WTC11 (cell line): ENCODE results near the gene CAP1. TPM values are rescaled to one million over a fixed set of nuclear protein-coding genes. Genes with fewer than 3 reads are reported as not detected.
A peak's percentile ranks its signal among the peaks of the same experiment; 100 is the strongest.

Source experiments
- ATAC-seq: fragments of 200-7000 bp; cut with Tn5 transposase; 2 replicates; pipeline ENCODE4 v1.10.0; 2021; ENCODE audit warnings: mild to moderate bottlenecking, moderate library complexity
- CTCF ChIA-PET: fragments of 300-600 bp; sonication (Branson Sonifier 250); formaldehyde crosslinking; loops from one replicate; lab custom pipeline; 2021; ENCODE audit warnings: antibody characterized with exemption; lab: Charles Lee
- POLR2A ChIA-PET: fragments of 350-600 bp; sonication (Branson Sonifier 250); formaldehyde crosslinking; loops from one replicate; lab custom pipeline; 2021; ENCODE audit warnings: antibody characterized with exemption; lab: Charles Lee
- DNase-seq: peaks from one replicate; pipeline ENCODE4 v3.0.0; 2021; ENCODE audit warnings: low spot score
- H3K27ac Mint-ChIP-seq: 2 replicates; pipeline ENCODE4 v1.8.0; 2021; ENCODE audit warnings: mixed read lengths
- H3K27me3 Mint-ChIP-seq: 2 replicates; pipeline ENCODE4 v1.8.0; 2021; ENCODE audit warnings: low read depth, mild to moderate bottlenecking, moderate library complexity, mixed read lengths
- H3K36me3 Mint-ChIP-seq: 2 replicates; pipeline ENCODE4 v1.8.0; 2021; ENCODE audit warnings: mixed read lengths
- H3K4me1 Mint-ChIP-seq: 2 replicates; pipeline ENCODE4 v1.8.0; 2022; ENCODE audit warnings: mixed read lengths
- H3K4me3 Mint-ChIP-seq: 2 replicates; pipeline ENCODE4 v1.8.0; 2021; ENCODE audit warnings: mild to moderate bottlenecking, moderate library complexity, mixed read lengths
- H3K9me3 Mint-ChIP-seq: 2 replicates; pipeline ENCODE4 v1.8.0; 2021; ENCODE audit warnings: mixed read lengths
- AFF4 ChIP-seq: sonication (generic); formaldehyde crosslinking; IDR thresholded peaks from 2 replicates; pipeline ENCODE4 v1.8.1; 2023; ENCODE audit warnings: mild to moderate bottlenecking, missing genetic modification reagents, borderline replicate concordance
- ATF6 ChIP-seq: sonication (generic); formaldehyde crosslinking; IDR thresholded peaks from 2 replicates; pipeline ENCODE4 v1.8.1; 2023; ENCODE audit warnings: mild to moderate bottlenecking, missing genetic modification reagents
- CBFB ChIP-seq: sonication (generic); formaldehyde crosslinking; IDR thresholded peaks from 2 replicates; pipeline ENCODE4 v1.8.1; 2022; ENCODE audit warnings: mild to moderate bottlenecking, low read depth, missing genetic modification reagents
- CTCF ChIP-seq: fragments of 200-600 bp; IDR thresholded peaks from 2 replicates; pipeline ENCODE4 v1.8.0; 2022; ENCODE audit warnings: antibody characterized with exemption
- FOXP1 ChIP-seq: sonication (generic); formaldehyde crosslinking; IDR thresholded peaks from 2 replicates; pipeline ENCODE4 v1.8.0; 2022; ENCODE audit warnings: missing genetic modification reagents, mild to moderate bottlenecking, moderate library complexity, borderline replicate concordance
- HMGA2 ChIP-seq: fragments of 250-450 bp; sonication (Bioruptor Pico); IDR thresholded peaks from 2 replicates; pipeline ENCODE4 v1.4.0; 2021; ENCODE audit warnings: mild to moderate bottlenecking, moderate library complexity
- HMGXB4 ChIP-seq: sonication (generic); formaldehyde crosslinking; IDR thresholded peaks from 2 replicates; pipeline ENCODE4 v1.8.1; 2023; ENCODE audit warnings: mild to moderate bottlenecking, moderate library complexity, missing genetic modification reagents
- JAZF1 ChIP-seq: fragments of 250-450 bp; sonication (Bioruptor Pico); IDR thresholded peaks from 2 replicates; pipeline ENCODE4 v1.9.0; 2021; ENCODE audit warnings: moderate library complexity, mild to moderate bottlenecking, inconsistent platforms
- MYBL2 ChIP-seq: sonication (generic); formaldehyde crosslinking; IDR thresholded peaks from 2 replicates; pipeline ENCODE4 v1.8.1; 2023; ENCODE audit warnings: mild to moderate bottlenecking, moderate library complexity, missing genetic modification reagents
- NR1H2 ChIP-seq: sonication (generic); formaldehyde crosslinking; IDR thresholded peaks from 2 replicates; pipeline ENCODE4 v1.9.0; 2021; ENCODE audit warnings: mild to moderate bottlenecking, moderate library complexity, missing genetic modification reagents
- RORB ChIP-seq: fragments of 250-450 bp; sonication (Bioruptor Pico); IDR thresholded peaks from 2 replicates; pipeline ENCODE4 v1.9.0; 2021; ENCODE audit warnings: mild to moderate bottlenecking
- TCF7 ChIP-seq: sonication (generic); formaldehyde crosslinking; IDR thresholded peaks from 2 replicates; pipeline ENCODE4 v1.8.0; 2022; ENCODE audit warnings: mild to moderate bottlenecking, low read depth, missing genetic modification reagents, moderate library complexity
- TEAD4 ChIP-seq: sonication (generic); formaldehyde crosslinking; IDR thresholded peaks from 2 replicates; pipeline ENCODE4 v1.8.0; 2022; ENCODE audit warnings: mild to moderate bottlenecking, missing genetic modification reagents
- ZBTB21 ChIP-seq: sonication (generic); formaldehyde crosslinking; IDR thresholded peaks from 2 replicates; pipeline ENCODE4 v1.8.1; 2023; ENCODE audit warnings: mild to moderate bottlenecking, missing genetic modification reagents, borderline replicate concordance
- ZBTB43 ChIP-seq: sonication (generic); formaldehyde crosslinking; IDR thresholded peaks from 2 replicates; pipeline ENCODE4 v1.8.1; 2023; ENCODE audit warnings: mild to moderate bottlenecking, missing genetic modification reagents
- ZNF396 ChIP-seq: fragments of 250-450 bp; sonication (Bioruptor Pico); IDR thresholded peaks from 2 replicates; pipeline ENCODE4 v1.8.0; 2021; ENCODE audit warnings: mild to moderate bottlenecking, moderate library complexity, borderline replicate concordance
- ZNF512 ChIP-seq: sonication (generic); formaldehyde crosslinking; IDR thresholded peaks from 2 replicates; pipeline ENCODE4 v1.8.1; 2022; ENCODE audit warnings: missing genetic modification reagents, borderline replicate concordance
- total RNA-seq: library from RNA; stranded (reverse); gene quantifications from 3 replicates; pipeline ENCODE4 v1.2.3, GENCODE V29; 2021

Gene CAP1
- total RNA-seq, 1 experiment from 2014 or later = 304 TPM

GRCh38 chr1:40096977-40097782 is 56.7 kb downstream of the CAP1 start, which contains the start of gene PPT1 (continued):
- TF ChIP-seq ATF6 (CRISPR knock-in tag) = no peak
- TF ChIP-seq HMGXB4 = peak; percentile 68

GRCh38 chr1:40102038-40102437 is 61.5 kb downstream of the CAP1 start:
- no peaks in the 10 kb centered on the region for H3K36me3 Mint-ChIP-seq
- TF ChIP-seq NR1H2 (no peak), ZBTB43 (CRISPR knock-in tag) (no peak), CTCF (no peak), JAZF1 (CRISPR knock-in tag) (no peak), CBFB (CRISPR knock-in tag) (no peak), ZNF512 (no peak), ZBTB21 (CRISPR knock-in tag) (no peak), TEAD4 (CRISPR knock-in tag) (no peak), TCF7 (CRISPR knock-in tag) (no peak), AFF4 (no peak), ZNF396 (no peak), HMGA2 (no peak), FOXP1 (CRISPR knock-in tag) (no peak), RORB (no peak), MYBL2 (CRISPR knock-in tag) (no peak)
- TF ChIP-seq, all 79 proteins: peak for 0
- Mint-ChIP-seq H3K27me3 (peaks cover 32% of the 10 kb centered on the region), H3K27ac (no peak overlapping the region), H3K9me3 (peaks cover 13% of the 10 kb centered on the region), H3K4me3 (no peak overlapping the region), H3K4me1 (peaks cover 6% of the 10 kb centered on the region)
- ATAC-seq = no peak
- ChIA-PET CTCF (interaction anchor here (1.8 kb wide), 1 partner anchor 42 kb away, joined by 4 read pairs; no protein-coding TSS in a partner anchor), POLR2A (no interaction called here)
- DNase-seq = no peak
